PC-9 (cell line): ENCODE results near the gene HPCAL1. TPM values are rescaled to one million over a fixed set of nuclear protein-coding genes. Genes with fewer than 3 reads are reported as not detected.

Experiments
- BruUV-seq: library from RNA; stranded (reverse); fragments of 400-500 nt; replicated peaks from 2 replicates; lab custom pipeline; 2021; lab: Mats Ljungman, UMichigan
- CTCF ChIA-PET: fragments of 300-600 bp; sonication (Branson Sonifier 250); formaldehyde crosslinking; loops from one replicate; lab custom pipeline; 2022; ENCODE audit warnings: antibody characterized with exemption; lab: Charles Lee
- POLR2A ChIA-PET: fragments of 300-600 bp; sonication (Branson Sonifier 250); formaldehyde crosslinking; loops from one replicate; lab custom pipeline; 2022; ENCODE audit warnings: antibody characterized with exemption; ENCODE audit not compliant: unreplicated experiment; lab: Charles Lee
- DNase-seq, 2 experiments: peaks; one replicate each; pipeline versions ENCODE4 v3.0.0 to v3.0.0-alpha.2; 2015 to 2022; ENCODE audit warnings: mixed read lengths in 1 of 2
- H2AFZ ChIP-seq: fragments of 200-600 bp; sonication (generic); 2 replicates; pipeline ENCODE4 v1.8.1; 2017; ENCODE audit warnings: antibody characterized with exemption
- H3F3A ChIP-seq: fragments of 200-600 bp; sonication (generic); 2 replicates; pipeline ENCODE4 v1.8.1; 2017; ENCODE audit warnings: antibody characterized with exemption, mild to moderate bottlenecking, low read depth; ENCODE audit not compliant: insufficient read depth
- H3K27ac ChIP-seq: fragments of 200-600 bp; sonication (generic); 2 replicates; pipeline ENCODE4 v1.6.1; 2016; ENCODE audit warnings: mixed run types
- H3K27me3 ChIP-seq: fragments of 200-600 bp; sonication (generic); 2 replicates; pipeline ENCODE4 v1.6.1; 2016; ENCODE audit warnings: low read depth, mixed run types; ENCODE audit not compliant: insufficient read depth
- H3K36me3 ChIP-seq: fragments of 200-600 bp; sonication (generic); 2 replicates; pipeline ENCODE4 v1.6.1; 2016; ENCODE audit warnings: low read depth, mixed run types
- H3K4me1 ChIP-seq: fragments of 200-600 bp; sonication (generic); replicated peaks from 2 replicates; pipeline ENCODE4 v1.6.1; 2016; ENCODE audit warnings: mixed run types; ENCODE audit not compliant: insufficient read depth
- H3K4me2 ChIP-seq: fragments of 200-600 bp; sonication (generic); 2 replicates; pipeline ENCODE4 v1.6.1; 2017; ENCODE audit warnings: mixed run types
- H3K4me3 ChIP-seq: fragments of 200-600 bp; sonication (generic); 2 replicates; pipeline ENCODE4 v1.6.1; 2016; ENCODE audit warnings: mixed run types
- H3K79me2 ChIP-seq: fragments of 200-600 bp; sonication (generic); 2 replicates; pipeline ENCODE4 v1.6.1; 2017; ENCODE audit warnings: low read depth, mixed run types
- H3K9me2 ChIP-seq: fragments of 200-600 bp; sonication (generic); 2 replicates; pipeline ENCODE4 v1.8.1; 2017; ENCODE audit warnings: mild to moderate bottlenecking; ENCODE audit not compliant: insufficient read depth
- H3K9me3 ChIP-seq: fragments of 200-600 bp; sonication (generic); 2 replicates; pipeline ENCODE4 v1.8.1; 2016; ENCODE audit warnings: low read depth; ENCODE audit not compliant: insufficient read depth
- H4K20me1 ChIP-seq: fragments of 200-600 bp; sonication (generic); 2 replicates; pipeline ENCODE4 v1.8.1; 2017; ENCODE audit not compliant: insufficient read depth
- EZH2 ChIP-seq: fragments of 200-600 bp; sonication (generic); IDR thresholded peaks from 2 replicates; pipeline ENCODE4 v1.8.0; 2017; ENCODE audit warnings: antibody characterized with exemption, low read depth
- intact Hi-C: fragments of 100-400 bp; cut with micrococcal nuclease; formaldehyde crosslinking; loops from one replicate; pipeline ENCODE4 v1.10.0; 2022; ENCODE audit not compliant: unreplicated experiment
- total RNA-seq: library from RNA; stranded (reverse); gene quantifications from 2 replicates; pipeline ENCODE4 v1.2.3, GENCODE V29; 2021
- TF ChIP-seq, protein P1 (sequence below): fragments of 200-600 bp; sonication (generic); conservative IDR thresholded peaks from 2 replicates; pipeline ENCODE4 v1.6.1; 2017; ENCODE audit warnings: mixed run types, antibody characterized with exemption, mild to moderate bottlenecking, moderate library complexity

HPCAL1 gene
- total RNA-seq, 1 experiment from 2014 or later: 105 TPM

DNA sequence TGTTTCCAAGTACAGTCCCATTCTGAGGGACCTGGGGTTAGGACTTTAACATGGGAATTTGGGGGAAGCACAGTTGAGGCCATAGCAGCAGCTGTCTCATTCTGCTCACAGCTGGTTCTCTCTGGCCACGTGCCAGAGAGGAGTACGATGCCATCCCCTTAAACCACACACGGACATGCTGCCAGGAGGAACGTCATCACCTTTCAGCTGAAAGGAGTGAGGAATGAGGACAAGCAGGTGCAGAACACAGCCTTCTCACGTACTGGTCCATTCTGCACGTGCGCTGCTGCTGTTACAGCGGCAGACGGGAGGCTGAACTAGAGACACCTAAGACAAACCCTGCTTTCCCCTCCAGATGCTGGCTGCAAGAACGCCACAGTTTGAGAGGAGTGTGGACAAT, 111.9 kb downstream of the HPCAL1 start:
- Histone ChIP-seq H4K20me1 (peaks cover 14% of the 10 kb centered on the region), H3K27ac (no peak overlapping the region), H3K79me2 (peaks cover 45% of the 10 kb centered on the region), H3K36me3 (peaks cover 6% of the 10 kb centered on the region; the same call in 1 of the 2 replicates), H3F3A (peaks cover 30% of the 10 kb centered on the region), H2AFZ (no peak overlapping the region), H3K9me3 (no peaks in the 10 kb centered on the region), H3K9me2 (no peaks in the 10 kb centered on the region), H3K4me2 (no peak overlapping the region), H3K4me1 (peaks cover 25% of the 10 kb centered on the region), H3K27me3 (no peaks in the 10 kb centered on the region), H3K4me3 (no peak overlapping the region)
- no peak for DNase-seq
- TF ChIP-seq, protein P1, sequence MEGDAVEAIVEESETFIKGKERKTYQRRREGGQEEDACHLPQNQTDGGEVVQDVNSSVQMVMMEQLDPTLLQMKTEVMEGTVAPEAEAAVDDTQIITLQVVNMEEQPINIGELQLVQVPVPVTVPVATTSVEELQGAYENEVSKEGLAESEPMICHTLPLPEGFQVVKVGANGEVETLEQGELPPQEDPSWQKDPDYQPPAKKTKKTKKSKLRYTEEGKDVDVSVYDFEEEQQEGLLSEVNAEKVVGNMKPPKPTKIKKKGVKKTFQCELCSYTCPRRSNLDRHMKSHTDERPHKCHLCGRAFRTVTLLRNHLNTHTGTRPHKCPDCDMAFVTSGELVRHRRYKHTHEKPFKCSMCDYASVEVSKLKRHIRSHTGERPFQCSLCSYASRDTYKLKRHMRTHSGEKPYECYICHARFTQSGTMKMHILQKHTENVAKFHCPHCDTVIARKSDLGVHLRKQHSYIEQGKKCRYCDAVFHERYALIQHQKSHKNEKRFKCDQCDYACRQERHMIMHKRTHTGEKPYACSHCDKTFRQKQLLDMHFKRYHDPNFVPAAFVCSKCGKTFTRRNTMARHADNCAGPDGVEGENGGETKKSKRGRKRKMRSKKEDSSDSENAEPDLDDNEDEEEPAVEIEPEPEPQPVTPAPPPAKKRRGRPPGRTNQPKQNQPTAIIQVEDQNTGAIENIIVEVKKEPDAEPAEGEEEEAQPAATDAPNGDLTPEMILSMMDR: no peak
- no peak for TF ChIP-seq EZH2
- no TSS peak for BruUV-seq
- intact Hi-C loops: no loop called here
- ChIA-PET CTCF (no interaction called here), POLR2A (no interaction called here)

DNA sequence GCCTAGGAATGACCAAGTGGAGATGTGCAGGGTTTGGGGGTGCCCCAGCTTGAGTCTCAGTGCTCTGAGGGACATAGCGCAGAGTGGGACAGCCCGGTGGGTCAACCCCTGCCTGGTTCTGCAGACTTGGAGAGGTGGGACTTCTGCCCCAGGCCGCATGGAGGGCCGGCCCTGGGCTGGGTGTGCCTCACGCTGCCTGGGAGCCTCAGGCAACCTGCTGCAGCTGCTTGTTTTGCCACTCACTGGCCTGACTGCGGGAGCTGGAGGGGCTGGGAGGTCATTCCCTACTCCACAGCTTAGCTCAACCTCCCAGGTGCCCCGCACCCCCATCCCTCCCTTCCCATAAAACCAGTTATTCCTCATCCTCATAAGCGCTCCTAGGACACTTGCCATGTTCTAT, 112.3 kb downstream of the HPCAL1 start:
- no peak overlapping the region for H3K4me3 ChIP-seq
- BruUV-seq: no TSS peak
- H3K79me2 ChIP-seq: peaks cover 40% of the 10 kb centered on the region
- peaks cover 6% of the 10 kb centered on the region; the same call in 1 of the 2 replicates for H3K36me3 ChIP-seq
- no peak overlapping the region for H2AFZ ChIP-seq
- H3K27ac ChIP-seq: no peak overlapping the region
- TF ChIP-seq, protein P1: no peak
- no peak for TF ChIP-seq EZH2
- no peak for DNase-seq
- intact Hi-C loops: no loop called here
- CTCF ChIA-PET: no interaction called here
- H4K20me1 ChIP-seq: peaks cover 14% of the 10 kb centered on the region
- no peak overlapping the region for H3K4me2 ChIP-seq
- peaks cover 25% of the 10 kb centered on the region for H3K4me1 ChIP-seq
- H3K9me3 ChIP-seq: no peaks in the 10 kb centered on the region
- no peaks in the 10 kb centered on the region for H3K27me3 ChIP-seq
- H3F3A ChIP-seq: peaks cover 30% of the 10 kb centered on the region
- no peaks in the 10 kb centered on the region for H3K9me2 ChIP-seq
- POLR2A ChIA-PET: no interaction called here

DNA sequence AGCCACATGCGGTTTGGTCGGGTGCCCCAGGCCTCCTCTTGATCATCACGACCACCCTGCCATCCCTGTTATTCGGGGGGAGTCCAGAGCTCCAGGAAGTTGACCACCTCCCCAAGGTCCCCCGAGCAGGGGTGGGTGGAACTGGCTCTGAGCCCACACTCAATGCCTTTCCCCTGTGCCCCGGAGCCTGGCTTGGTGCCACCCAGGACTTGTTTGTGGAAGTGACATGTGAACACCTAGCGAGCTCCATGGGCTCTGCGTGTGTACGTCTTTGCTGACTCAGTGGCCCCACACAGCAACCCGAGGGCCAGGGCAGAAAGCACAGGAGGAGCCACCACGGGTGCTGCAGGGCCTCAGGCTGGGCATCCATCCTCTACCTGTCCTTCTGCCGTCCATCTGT, 112.9 kb downstream of the HPCAL1 start:
- H3K27me3 ChIP-seq: no peaks in the 10 kb centered on the region
- no peak for DNase-seq
- ChIA-PET POLR2A (no interaction called here), CTCF (no interaction called here)
- H3F3A ChIP-seq: peaks cover 30% of the 10 kb centered on the region
- peaks cover 38% of the 10 kb centered on the region for H3K79me2 ChIP-seq
- intact Hi-C loops: no loop called here
- no peaks in the 10 kb centered on the region for H3K9me2 ChIP-seq
- peaks cover 14% of the 10 kb centered on the region for H4K20me1 ChIP-seq
- H3K4me1 ChIP-seq: peaks cover 25% of the 10 kb centered on the region
- no peak overlapping the region for H2AFZ ChIP-seq
- BruUV-seq: no TSS peak
- peaks cover 6% of the 10 kb centered on the region; the same call in 1 of the 2 replicates for H3K36me3 ChIP-seq
- no peak overlapping the region for H3K4me3 ChIP-seq
- no peak overlapping the region for H3K4me2 ChIP-seq
- TF ChIP-seq, protein P1: no peak
- no peak for TF ChIP-seq EZH2
- no peaks in the 10 kb centered on the region for H3K9me3 ChIP-seq
- H3K27ac ChIP-seq: no peak overlapping the region
